HepG2 (cell line): Measurements from ENCODE around the gene RAB33B. TPM values are rescaled to one million over a fixed set of nuclear protein-coding genes. Genes with fewer than 3 reads are reported as not detected.

Experiments used
- ATAC-seq: fragments of 200-7000 bp; cut with Tn5 transposase; 3 replicates; pipeline ENCODE4 v1.9.1; 2020; ENCODE audit warnings: mild to moderate bottlenecking, moderate library complexity
- Bru-seq: library from RNA; stranded (reverse); fragments of 400-500 nt; gene quantifications from one replicate; lab custom pipeline; 2021; lab: Mats Ljungman, UMichigan
- BruChase-seq, 2 experiments: library from RNA; stranded (reverse); fragments of 400-500 nt; gene quantifications; one replicate each; lab custom pipeline; 2021; lab: Mats Ljungman, UMichigan
- BruUV-seq: library from RNA; stranded (reverse); fragments of 400-500 nt; replicated peaks from 2 replicates; lab custom pipeline; 2021; lab: Mats Ljungman, UMichigan
- CTCF ChIA-PET: fragments of 300-600 bp; formaldehyde crosslinking; extraction: SDS; loops from one replicate; lab custom pipeline; 2021; ENCODE audit warnings: low total read pairs, inconsistent platforms, low intra/inter-chr PET ratio; lab: Yijun Ruan, JAX
- POLR2A ChIA-PET: fragments of 350-600 bp; sonication (Branson Sonifier 250); formaldehyde crosslinking; loops from one replicate; lab custom pipeline; 2020; ENCODE audit warnings: antibody characterized with exemption, inconsistent platforms; lab: Yijun Ruan, JAX
- DNase-seq: peaks from one replicate; pipeline ENCODE4 v3.0.0-alpha.2; 2015; ENCODE audit warnings: low spot score
- FAIRE-seq: peaks from 3 replicates; lab custom pipeline; 2011; peaks lifted over from hg19 to GRCh38; lab: Jason Lieb, UNC
- H2AFZ ChIP-seq: one replicate; pipeline ENCODE4 v1.6.1; 2011; ENCODE audit warnings: low read length, inconsistent platforms
- H3K27ac ChIP-seq: fragments of 300-600 bp; 3 replicates; pipeline ENCODE4 v1.8.0; 2011; ENCODE audit warnings: mixed run types, mild to moderate bottlenecking, mixed read lengths, low read length, inconsistent platforms; ENCODE audit not compliant: insufficient read depth; ENCODE audit errors: extremely low read length
- H3K27me3 ChIP-seq, 2 experiments: fragments of 200-600 bp in 1 of 2; 2 replicates in 1 of 2; 3 replicates in 1 of 2; pipeline versions ENCODE4 v1.6.0 to v1.8.0; 2011; ENCODE audit warnings: low read length in 2 of 2, mild to moderate bottlenecking in 2 of 2, moderate library complexity in 2 of 2, inconsistent platforms in 1 of 2; ENCODE audit not compliant: insufficient read depth in 2 of 2, control insufficient read depth in 1 of 2
- H3K36me3 ChIP-seq, 2 experiments: fragments of 200-600 bp in 1 of 2; replicated peaks in 1 of 2; 2 replicates in 1 of 2; 3 replicates in 1 of 2; pipeline versions ENCODE4 v1.5.1 to v1.8.0; 2011; ENCODE audit warnings: low read length in 2 of 2, inconsistent platforms in 1 of 2; ENCODE audit not compliant: insufficient read depth in 2 of 2, control insufficient read depth in 1 of 2
- H3K4me1 ChIP-seq: 2 replicates; pipeline ENCODE4 v1.5.1; 2012; ENCODE audit warnings: low read length, inconsistent platforms; ENCODE audit not compliant: insufficient read depth
- H3K4me2 ChIP-seq: 2 replicates; pipeline ENCODE4 v1.6.0; 2011; ENCODE audit warnings: low read depth, low read length, inconsistent platforms
- H3K4me3 ChIP-seq, 3 experiments: fragments of 200-600 bp in 1 of 3; sonication (generic), shearing (Covaris generic) in 1 of 3; replicated peaks in 1 of 3; 2 replicates each; pipeline ENCODE4 v1.5.1; 2011 to 2016; ENCODE audit warnings: low read length in 3 of 3, inconsistent platforms in 2 of 3, low read depth in 2 of 3, mild to moderate bottlenecking in 2 of 3, control low read depth in 1 of 3, mixed read lengths in 1 of 3; ENCODE audit not compliant: insufficient read depth in 1 of 3
- H3K79me2 ChIP-seq: one replicate; pipeline ENCODE4 v1.6.1; 2011; ENCODE audit warnings: low read length, inconsistent platforms; ENCODE audit not compliant: insufficient read depth
- H3K9ac ChIP-seq: 2 replicates; pipeline ENCODE4 v1.6.0; 2011; ENCODE audit warnings: mild to moderate bottlenecking, low read depth, low read length, inconsistent platforms; ENCODE audit not compliant: insufficient read depth
- H3K9me3 ChIP-seq: 2 replicates; pipeline ENCODE4 v1.5.1; 2012; ENCODE audit warnings: mild to moderate bottlenecking, low read length
- H4K20me1 ChIP-seq: 2 replicates; pipeline ENCODE4 v1.6.0; 2011; ENCODE audit warnings: inconsistent platforms, mild to moderate bottlenecking, low read length, moderate library complexity; ENCODE audit not compliant: insufficient read depth
- FOXO4 ChIP-seq: sonication (generic); formaldehyde crosslinking; conservative IDR thresholded peaks from 2 replicates; pipeline ENCODE4 v1.8.1; 2023; ENCODE audit warnings: missing genetic modification reagents
- NR0B2 ChIP-seq: sonication (generic); formaldehyde crosslinking; IDR thresholded peaks from 2 replicates; pipeline ENCODE4 v1.4.0; 2020; ENCODE audit warnings: mild to moderate bottlenecking, missing genetic modification reagents
- ZNF407 ChIP-seq: sonication (generic); formaldehyde crosslinking; IDR thresholded peaks from one replicate; pipeline ENCODE4 v1.5.1; 2020; ENCODE audit warnings: mild to moderate bottlenecking, missing genetic modification reagents; ENCODE audit errors: not compliant biosample characterization
- ZNF75D ChIP-seq: sonication (generic); formaldehyde crosslinking; IDR thresholded peaks from 2 replicates; pipeline ENCODE4 v1.8.1; 2023; ENCODE audit warnings: missing genetic modification reagents, mild to moderate bottlenecking, borderline replicate concordance
- WGBS: methylation state at CpG from one replicate; pipeline ENCODE4 v1.1.6; 2017; ENCODE audit warnings: low lambda C conversion rate; 5-methylcytosine and 5-hydroxymethylcytosine counted together
- in situ Hi-C: cut with HindIII; loops from 2 replicates; pipeline ENCODE4 v1.10.0; 2017; ENCODE audit warnings: low pct_unique_long_range_greater_than_20kb; ENCODE audit not compliant: extremely low pct_ligation_motif_present
- intact Hi-C: fragments of 100-400 bp; cut with micrococcal nuclease; formaldehyde crosslinking; loops from one replicate; pipeline ENCODE4 v1.10.0; 2022; ENCODE audit not compliant: unreplicated experiment
- long read RNA-seq, 2 experiments: library from RNA in 1 of 2; library from polyadenylated mRNA in 1 of 2; stranded (forward) in 1 of 2; unstranded in 1 of 2; transcript quantifications; one replicate each; pipeline ENCODE4 v2.0.0, GENCODE V29; 2019 to 2022
- polyA minus RNA-seq, 3 experiments: library from RNA; depleted of rRNA, polyadenylated mRNA; stranded (reverse); fragments of >200 nt; gene quantifications; 2 replicates each; pipeline ENCODE4 v1.2.3, GENCODE V29; 2011; ENCODE audit warnings: low replicate concordance in 1 of 3
- polyA plus RNA-seq, 8 experiments: library from polyadenylated mRNA; depleted of rRNA in 3 of 8; stranded (reverse) in 7 of 8; unstranded in 1 of 8; fragments of >200 nt; fragmentation: Illumina TruSeq in 4 of 8; extraction: Trizol in 4 of 8; gene quantifications; 2 replicates each; pipeline versions ENCODE4 v1.2.1 to v1.2.3, GENCODE V29; 2011 to 2016; ENCODE audit warnings: low read depth in 4 of 8, missing spikeins in 1 of 8, mixed read lengths in 1 of 8; ENCODE audit not compliant: insufficient read depth in 1 of 8
- total RNA-seq, 5 experiments: library from RNA; depleted of rRNA; stranded (reverse); fragments of >200 nt; fragmentation: Illumina TruSeq; extraction: Trizol; gene quantifications; 2 replicates each; pipeline ENCODE4 v1.2.3, GENCODE V29; 2016; ENCODE audit warnings: low read depth in 1 of 5

Gene RAB33B
- total RNA-seq (2016; rRNA removed; fragmentation: Illumina TruSeq; extraction: Trizol), result 8.1 and 8.6 TPM in 2 replicates
- 1.9 TPM in 2 replicates for total RNA-seq (2016; cell fraction: cytosol; rRNA removed; fragmentation: Illumina TruSeq; extraction: Trizol; ENCODE audit: low read depth)
- 7.8 and 10.1 TPM in 2 replicates for total RNA-seq (2016; cell fraction: insoluble cytoplasmic fraction; rRNA removed; fragmentation: Illumina TruSeq; extraction: Trizol)
- 6.8 and 7.0 TPM in 2 replicates for total RNA-seq (2016; cell fraction: membrane; rRNA removed; fragmentation: Illumina TruSeq; extraction: Trizol)
- total RNA-seq (2016; cell fraction: nucleus; rRNA removed; fragmentation: Illumina TruSeq; extraction: Trizol), result 5.2 and 6.3 TPM in 2 replicates
- polyA plus RNA-seq (2011; rRNA removed), result 6.3 and 7.6 TPM in 2 replicates
- 4.8 and 5.2 TPM in 2 replicates for polyA plus RNA-seq (2011; cell fraction: cytosol; rRNA removed)
- 4.7 and 4.9 TPM in 2 replicates for polyA plus RNA-seq (2011; cell fraction: nucleus; rRNA removed)
- 5.0 and 6.3 TPM in 2 replicates for polyA plus RNA-seq (2012)
- polyA plus RNA-seq (2016; cell fraction: cytosol; fragmentation: Illumina TruSeq; extraction: Trizol; ENCODE audit: low read depth), result 0.71 and 0.95 TPM in 2 replicates
- 7.8 and 8.4 TPM in 2 replicates for polyA plus RNA-seq (2016; cell fraction: insoluble cytoplasmic fraction; fragmentation: Illumina TruSeq; extraction: Trizol; ENCODE audit: low read depth)
- 3.5 and 3.7 TPM in 2 replicates for polyA plus RNA-seq (2016; cell fraction: membrane; fragmentation: Illumina TruSeq; extraction: Trizol; ENCODE audit: low read depth)
- polyA plus RNA-seq (2016; cell fraction: nucleus; fragmentation: Illumina TruSeq; extraction: Trizol; ENCODE audit: insufficient read depth, low read depth), result 6.9 and 7.7 TPM in 2 replicates
- polyA minus RNA-seq (2011; rRNA and poly(A)+ RNA removed; ENCODE audit: low replicate concordance), result 4.0 and 13.6 TPM in 2 replicates
- polyA minus RNA-seq (2011; cell fraction: cytosol; rRNA and poly(A)+ RNA removed), result 9.8 TPM in 2 replicates
- polyA minus RNA-seq (2011; cell fraction: nucleus; rRNA and poly(A)+ RNA removed), result 9.0 and 9.3 TPM in 2 replicates
- Bru-seq, nascent RNA, result percentile 81 among the genes with signal in this experiment
- percentile 88 among the genes with signal in this experiment for BruChase-seq, experiment 1, labeled RNA remaining after a 6-hour chase
- BruChase-seq, experiment 2, labeled RNA remaining after a 2-hour chase, result percentile 86 among the genes with signal in this experiment
- long read RNA-seq, experiment 1, partial matches to known transcripts, result 0 of 18 reads
- long read RNA-seq, experiment 1, other reads (novel, unspliced or antisense), result 18 of 18 reads
- long read RNA-seq, experiment 2, partial matches to known transcripts, result 0 of 6 reads
- long read RNA-seq, experiment 2, other reads (novel, unspliced or antisense), result 6 of 6 reads

- TSS peak; percentile 55 for BruUV-seq
- intact Hi-C loops (loop anchor here (5.0 kb wide), 2 partner anchors 43 to 152 kb away; partner anchors contain the start of genes NAA15 and NDUFC1), in situ Hi-C loops (no loop called here)
- FAIRE-seq (no peak), ATAC-seq (peak; percentile 9), DNase-seq (no peak)
- POLR2A ChIA-PET, result no interaction called here
- Histone ChIP-seq H3K79me2 (peaks cover 65% of the 10 kb centered on the region), H4K20me1 (peaks cover 7% of the 10 kb centered on the region), H2AFZ (peak within 1 kb of the TSS; percentile 48), H3K9ac (peak within 1 kb of the TSS; percentile 84), H3K4me3 (peak within 1 kb of the TSS; percentile 68 to 95 (median 93)), H3K27ac (peak within 1 kb of the TSS; percentile 97), H3K4me2 (peak within 1 kb of the TSS; percentile 94), H3K4me1 (peaks cover 67% of the 10 kb centered on the region), H3K9me3 (no peaks in the 10 kb centered on the region), H3K27me3 (no peaks in the 10 kb centered on the region; a peak in 1 of 5 replicates), H3K36me3 (no peaks in the 10 kb centered on the region)
- WGBS, result 0% methylated on average over 21 of the region's 46 CpGs
- CTCF ChIA-PET, result interaction anchor here (0.7 kb wide), 1 partner anchor 56 kb away, joined by 3 read pairs; no protein-coding TSS in a partner anchor
- peak; percentile 17 for TF ChIP-seq ZNF407
- TF ChIP-seq NR0B2 (CRISPR knock-in tag), result peak; percentile 43; the same call in 1 of the 2 replicates
- TF ChIP-seq FOXO4 (CRISPR knock-in tag), result 0 out of 2 replicates have a peak, but pooled peaks have one; percentile 81
- no peak for TF ChIP-seq ZNF75D
These were observed at the start of gene RAB33B for GRCh38 chr4:139454111-139455045. Gene RAB33B, plus strand, starts transcription at chr4:139454121. Its CDS starts 75 bp downstream, at chr4:139454196.
